B cell (primary cell): ENCODE measurements around the gene DOCK1. TPM values are rescaled to one million over a fixed set of nuclear protein-coding genes. Genes with fewer than 3 reads are reported as not detected.

Source experiments
- ATAC-seq: fragments of 200-7000 bp; cut with Tn5 transposase; one replicate; pipeline ENCODE4 v1.10.0; 2021; ENCODE audit warnings: low read depth, mild to moderate bottlenecking, moderate number of reproducible peaks, moderate library complexity
- CTCF ChIA-PET: fragments of 350-600 bp; sonication (Branson Sonifier 250); formaldehyde crosslinking; loops from one replicate; lab custom pipeline; 2021; ENCODE audit warnings: antibody characterized with exemption, inconsistent platforms; lab: Charles Lee
- POLR2A ChIA-PET: fragments of 350-600 bp; sonication (Branson Sonifier 250); formaldehyde crosslinking; loops from one replicate; lab custom pipeline; 2021; ENCODE audit warnings: antibody characterized with exemption; lab: Charles Lee
- DNase-seq: peaks from one replicate; pipeline ENCODE4 v3.0.0; 2013
- H2AFZ ChIP-seq: 2 replicates; pipeline ENCODE4 v1.6.1; 2012; ENCODE audit warnings: mild to moderate bottlenecking, low read depth, low read length; ENCODE audit not compliant: insufficient read depth, poor library complexity, severe bottlenecking
- H3K27ac ChIP-seq, 2 donors: 1 replicate in 1 of 2; 2 replicates in 1 of 2; pipeline ENCODE4 v1.5.1; 2012 to 2013; ENCODE audit warnings: low read length in 2 of 2, mild to moderate bottlenecking in 2 of 2, moderate library complexity in 1 of 2
- H3K27me3 ChIP-seq, 4 experiments: fragments of 200-600 bp in 1 of 4; sonication (generic) in 1 of 4; replicated peaks in 1 of 4; 1 replicate in 2 of 4; 2 replicates in 2 of 4; pipeline versions ENCODE4 v1.6.1 to v1.7.0; 2013 to 2016; ENCODE audit warnings: low read length in 3 of 4, mild to moderate bottlenecking in 2 of 4, mixed read lengths in 1 of 4, moderate library complexity in 1 of 4; ENCODE audit not compliant: insufficient read depth in 4 of 4, control insufficient read depth in 3 of 4; ENCODE audit errors: control extremely low read depth in 1 of 4
- H3K36me3 ChIP-seq, 2 experiments: replicated peaks in 1 of 2; 1 replicate in 1 of 2; 2 replicates in 1 of 2; pipeline versions ENCODE4 v1.6.1 to v1.7.1; 2013; ENCODE audit warnings: low read length in 1 of 2; ENCODE audit not compliant: insufficient read depth in 2 of 2, control insufficient read depth in 1 of 2; ENCODE audit errors: control extremely low read depth in 1 of 2, extremely low read depth in 1 of 2
- H3K4me1 ChIP-seq, 2 donors: fragments of 200-600 bp in 1 of 2; sonication (generic) in 1 of 2; 1 replicate in 1 of 2; 2 replicates in 1 of 2; pipeline versions ENCODE4 v1.5.1 to v1.6.1; 2013 to 2017; ENCODE audit warnings: low read length in 2 of 2; ENCODE audit not compliant: control insufficient read depth in 2 of 2, insufficient read depth in 2 of 2
- H3K4me2 ChIP-seq: replicated peaks from 2 replicates; pipeline ENCODE3; 2012; ENCODE audit warnings: mild to moderate bottlenecking, low read depth, low read length; ENCODE audit not compliant: poor library complexity, severe bottlenecking
- H3K4me3 ChIP-seq, 5 experiments: fragments of 200-600 bp in 1 of 5; sonication (generic) in 1 of 5; 1 replicate in 3 of 5; 2 replicates in 2 of 5; pipeline versions ENCODE4 v1.5.1 to v1.7.0; 2011 to 2016; ENCODE audit warnings: low read length in 4 of 5, mild to moderate bottlenecking in 4 of 5, low read depth in 2 of 5, control low read depth in 1 of 5, moderate library complexity in 1 of 5; ENCODE audit not compliant: insufficient read depth in 1 of 5; ENCODE audit errors: control extremely low read depth in 1 of 5, extremely low read depth in 1 of 5
- H3K79me2 ChIP-seq: fragments of 200-600 bp; sonication (generic); one replicate; pipeline ENCODE4 v1.6.0; 2016; ENCODE audit warnings: low read length; ENCODE audit not compliant: control insufficient read depth, insufficient read depth
- H3K9ac ChIP-seq: fragments of 200-600 bp; sonication (generic); 2 replicates; pipeline ENCODE4 v1.6.1; 2017; ENCODE audit warnings: mild to moderate bottlenecking, low read length, moderate library complexity
- H3K9me3 ChIP-seq, 3 donors: one replicate each; pipeline versions ENCODE4 v1.6.1 to v1.7.1; 2013; ENCODE audit warnings: low read length in 2 of 3; ENCODE audit not compliant: control insufficient read depth in 2 of 3, insufficient read depth in 1 of 3; ENCODE audit errors: control extremely low read depth in 1 of 3
- H4K20me1 ChIP-seq: 2 replicates; pipeline ENCODE4 v1.6.0; 2012; ENCODE audit warnings: mild to moderate bottlenecking, low read length; ENCODE audit not compliant: insufficient read depth, control insufficient read depth, poor library complexity, severe bottlenecking
- H3K27ac Mint-ChIP-seq: one replicate; pipeline ENCODE4 v1.8.0; 2021; ENCODE audit warnings: mixed read lengths
- H3K27me3 Mint-ChIP-seq: one replicate; pipeline ENCODE4 v1.8.0; 2021; ENCODE audit warnings: mixed read lengths
- H3K4me1 Mint-ChIP-seq: one replicate; pipeline ENCODE4 v1.8.0; 2021; ENCODE audit warnings: mixed read lengths
- H3K4me3 Mint-ChIP-seq: one replicate; pipeline ENCODE4 v1.8.0; 2021; ENCODE audit warnings: mixed read lengths
- H3K9me3 Mint-ChIP-seq: one replicate; pipeline ENCODE4 v1.8.0; 2022; ENCODE audit warnings: mixed read lengths; ENCODE audit not compliant: insufficient read depth
- CTCF ChIP-seq: fragments of 200-600 bp; IDR thresholded peaks from one replicate; pipeline ENCODE4 v1.8.0; 2022; ENCODE audit warnings: antibody characterized with exemption, mild to moderate bottlenecking
- EZH2 ChIP-seq: IDR thresholded peaks from 2 replicates; pipeline ENCODE4 v1.6.1; 2012; ENCODE audit warnings: borderline replicate concordance, low read depth, mild to moderate bottlenecking, moderate library complexity, low read length; ENCODE audit not compliant: insufficient read depth, poor library complexity, severe bottlenecking
- WGBS: methylation state at CpG from one replicate; pipeline ENCODE4 v1.1.5; 2013; ENCODE audit warnings: missing lambda C conversion rate; ENCODE audit not compliant: insufficient coverage; 5-methylcytosine and 5-hydroxymethylcytosine counted together
- intact Hi-C: fragments of 100-400 bp; cut with micrococcal nuclease; formaldehyde crosslinking; loops from one replicate; pipeline ENCODE4 v1.10.0; 2022
- polyA plus RNA-seq: library from polyadenylated mRNA; depleted of rRNA; stranded (reverse); fragments of >200 nt; gene quantifications from 2 replicates; pipeline ENCODE4 v1.2.3, GENCODE V29; 2012
- total RNA-seq, 2 donors: library from RNA; stranded (reverse); fragments of 120-200 nt in 1 of 2; gene quantifications; 1 replicate in 1 of 2; 2 replicates in 1 of 2; pipeline versions ENCODE4 v1.2.3 to v1.2.4, GENCODE V29; 2013 to 2022

The DOCK1 gene
- total and polyA plus RNA-seq, 2 donors (not counting 1 experiment from before 2014, with no cell fraction given), result not detected

DNA sequence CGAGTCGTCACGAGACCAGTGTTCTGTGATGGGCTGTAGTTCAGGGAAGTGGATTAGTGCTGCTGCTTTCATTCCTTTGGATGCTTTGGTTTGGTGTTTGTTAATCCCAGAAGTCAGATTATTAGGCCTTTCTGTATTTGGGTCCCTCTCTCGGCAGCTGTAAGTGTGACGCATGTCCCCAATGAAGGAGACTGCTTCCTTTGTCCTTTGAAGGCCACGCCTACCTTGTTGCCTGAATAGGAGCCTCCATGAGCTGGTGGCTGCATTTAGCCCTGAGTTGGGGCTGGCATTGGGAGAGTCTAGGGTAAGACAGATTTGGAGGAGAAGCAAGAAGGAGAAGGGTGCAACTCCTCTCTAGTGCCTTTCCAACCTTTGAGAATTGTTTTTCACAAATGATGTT is 34.5 kb downstream of the DOCK1 start:
- Mint-ChIP-seq H3K4me3 (no peak overlapping the region), H3K9me3 (peaks cover 3% of the 10 kb centered on the region), H3K27me3 (no peaks in the 10 kb centered on the region), H3K4me1 (no peaks in the 10 kb centered on the region), H3K27ac (no peak overlapping the region)
- Histone ChIP-seq H3K9ac (no peak overlapping the region), H3K27ac (no peak overlapping the region), H3K4me3 (no peak overlapping the region), H3K4me2 (no peak overlapping the region), H2AFZ (no peak overlapping the region), H3K4me1 (no peaks in the 10 kb centered on the region), H3K9me3 (peaks cover 0 to 9% (median 0%) of the 10 kb centered on the region in 3 donors), H4K20me1 (no peaks in the 10 kb centered on the region), H3K27me3 (no peaks in the 10 kb centered on the region), H3K79me2 (no peaks in the 10 kb centered on the region), H3K36me3 (no peaks in the 10 kb centered on the region)
- ChIA-PET POLR2A (no interaction called here), CTCF (no interaction called here)
- WGBS, result 96% methylated on average over 3 of the region's 6 CpGs
- intact Hi-C loops, result no loop called here
- ATAC-seq (no peak), DNase-seq (no peak)
- no peak for TF ChIP-seq CTCF
- TF ChIP-seq EZH2, result no peak

GRCh38 chr10:126940670-126941310 is 35.6 kb downstream of the DOCK1 start:
- Histone ChIP-seq H4K20me1 (no peaks in the 10 kb centered on the region), H3K9ac (no peak overlapping the region), H3K79me2 (no peaks in the 10 kb centered on the region), H2AFZ (no peak overlapping the region), H3K27me3 (no peaks in the 10 kb centered on the region), H3K4me2 (no peak overlapping the region), H3K9me3 (peaks cover 0 to 12% (median 0%) of the 10 kb centered on the region in 3 donors), H3K36me3 (no peaks in the 10 kb centered on the region), H3K4me1 (no peaks in the 10 kb centered on the region), H3K4me3 (no peak overlapping the region), H3K27ac (no peak overlapping the region)
- no peaks in the 10 kb centered on the region for H3K27me3 Mint-ChIP-seq
- ATAC-seq (no peak), DNase-seq (no peak)
- intact Hi-C loops, result no loop called here
- ChIA-PET CTCF (no interaction called here), POLR2A (no interaction called here)
- 88% methylated on average over 2 of the region's 6 CpGs for WGBS
- no peak for TF ChIP-seq EZH2
- no peak for TF ChIP-seq CTCF
- H3K27ac Mint-ChIP-seq, result no peak overlapping the region
- H3K4me1 Mint-ChIP-seq, result no peaks in the 10 kb centered on the region
- H3K9me3 Mint-ChIP-seq, result peaks cover 3% of the 10 kb centered on the region
- H3K4me3 Mint-ChIP-seq, result no peak overlapping the region
